Keratinocyte (primary cell): ENCODE data around the gene DCDC2. TPM values are rescaled to one million over a fixed set of nuclear protein-coding genes. Genes with fewer than 3 reads are reported as not detected.

Source experiments
- DNase-seq: peaks from one replicate; pipeline ENCODE4 v3.0.0-alpha.2; 2011; ENCODE audit warnings: low read depth, missing footprints, low spot score
- FAIRE-seq: peaks from 2 replicates; lab custom pipeline; 2011; peaks lifted over from hg19 to GRCh38; lab: Jason Lieb, UNC
- H2AFZ ChIP-seq: 2 replicates; pipeline ENCODE4 v1.6.0; 2012; ENCODE audit warnings: low read length, control low read depth, inconsistent platforms; ENCODE audit not compliant: control insufficient read depth
- H3K27ac ChIP-seq: 2 replicates; pipeline ENCODE4 v1.5.1; 2011; ENCODE audit warnings: low read length; ENCODE audit not compliant: control insufficient read depth, insufficient read depth
- H3K27me3 ChIP-seq: 3 replicates; pipeline ENCODE4 v1.6.0; 2011; ENCODE audit warnings: low read length; ENCODE audit not compliant: control insufficient read depth, insufficient read depth; ENCODE audit errors: extremely low read depth
- H3K36me3 ChIP-seq, 2 experiments: 2 replicates in 1 of 2; 3 replicates in 1 of 2; pipeline ENCODE4 v1.5.1; 2011; ENCODE audit warnings: low read length in 2 of 2, mild to moderate bottlenecking in 1 of 2; ENCODE audit not compliant: control insufficient read depth in 2 of 2, insufficient read depth in 2 of 2; ENCODE audit errors: extremely low read depth in 1 of 2
- H3K4me1 ChIP-seq: 3 replicates; pipeline ENCODE4 v1.5.1; 2011; ENCODE audit warnings: low read length; ENCODE audit not compliant: control insufficient read depth, insufficient read depth; ENCODE audit errors: extremely low read depth
- H3K4me2 ChIP-seq: 3 replicates; pipeline ENCODE4 v1.6.0; 2011; ENCODE audit warnings: low read depth, low read length; ENCODE audit not compliant: control insufficient read depth, insufficient read depth; ENCODE audit errors: extremely low read depth
- H3K4me3 ChIP-seq, 3 experiments: fragments of 200-600 bp in 1 of 3; sonication (generic) in 1 of 3; 2 replicates in 2 of 3; 3 replicates in 1 of 3; pipeline ENCODE4 v1.5.1; 2011 to 2016; ENCODE audit warnings: low read length in 3 of 3, mild to moderate bottlenecking in 3 of 3, control low read depth in 2 of 3, inconsistent platforms in 1 of 3, low read depth in 1 of 3, mixed read lengths in 1 of 3, mixed run types in 1 of 3, moderate library complexity in 1 of 3; ENCODE audit not compliant: control insufficient read depth in 2 of 3, insufficient read depth in 2 of 3; ENCODE audit errors: extremely low read depth in 1 of 3
- H3K79me2 ChIP-seq: 2 replicates; pipeline ENCODE4 v1.6.0; 2012; ENCODE audit warnings: low read length; ENCODE audit not compliant: control insufficient read depth, insufficient read depth
- H3K9ac ChIP-seq: 3 replicates; pipeline ENCODE4 v1.6.0; 2011; ENCODE audit warnings: low read length; ENCODE audit not compliant: control insufficient read depth, insufficient read depth; ENCODE audit errors: extremely low read depth
- H3K9me1 ChIP-seq: 3 replicates; pipeline ENCODE4 v1.6.0; 2011; ENCODE audit warnings: low read length; ENCODE audit not compliant: control insufficient read depth, insufficient read depth; ENCODE audit errors: extremely low read depth
- H3K9me3 ChIP-seq: 2 replicates; pipeline ENCODE4 v1.5.1; 2012; ENCODE audit warnings: low read depth, low read length; ENCODE audit not compliant: control insufficient read depth
- H4K20me1 ChIP-seq: 3 replicates; pipeline ENCODE4 v1.6.0; 2011; ENCODE audit warnings: low read length; ENCODE audit not compliant: control insufficient read depth, insufficient read depth; ENCODE audit errors: extremely low read depth
- EZH2 ChIP-seq: IDR thresholded peaks from one replicate; pipeline ENCODE4 v1.6.1; 2012; ENCODE audit warnings: inconsistent platforms, mild to moderate bottlenecking, low read length, moderate library complexity
- dilution Hi-C: fragments of 300-500 bp; cut with MboI; formaldehyde crosslinking; loops from one replicate; pipeline ENCODE4 v1.7.0; 2020; ENCODE audit warnings: low sequenced_read_pairs; ENCODE audit not compliant: extremely low pct_ligation_motif_present
- polyA plus RNA-seq, 5 experiments: library from polyadenylated mRNA; depleted of rRNA in 3 of 5; stranded (reverse) in 3 of 5; stranded (forward) in 1 of 5; unstranded in 1 of 5; fragments of >200 nt; gene quantifications; 1 replicate in 1 of 5; 2 replicates in 3 of 5; 3 replicates in 1 of 5; pipeline versions ENCODE4 v1.2.1 to v1.2.3, GENCODE V29; 2011 to 2012; ENCODE audit warnings: missing spikeins in 2 of 5, low read depth in 1 of 5, low replicate concordance in 1 of 5
- TF ChIP-seq, protein P1 (sequence below), 3 experiments: IDR thresholded peaks in 1 of 3; conservative IDR thresholded peaks in 1 of 3; optimal IDR thresholded peaks in 1 of 3; 2 replicates in 2 of 3; 3 replicates in 1 of 3; pipeline versions ENCODE3 to v1.5.1; 2011; ENCODE audit warnings: low read length in 3 of 3, mild to moderate bottlenecking in 3 of 3, moderate library complexity in 2 of 3, control low read depth in 1 of 3, inconsistent platforms in 1 of 3; ENCODE audit not compliant: insufficient read depth in 2 of 3; ENCODE audit errors: extremely low read depth in 1 of 3

The DCDC2 gene
- polyA plus RNA-seq, 1 donor (not counting 4 experiments of a cell fraction or from before 2014, with no cell fraction given): 0.10 TPM

DNA sequence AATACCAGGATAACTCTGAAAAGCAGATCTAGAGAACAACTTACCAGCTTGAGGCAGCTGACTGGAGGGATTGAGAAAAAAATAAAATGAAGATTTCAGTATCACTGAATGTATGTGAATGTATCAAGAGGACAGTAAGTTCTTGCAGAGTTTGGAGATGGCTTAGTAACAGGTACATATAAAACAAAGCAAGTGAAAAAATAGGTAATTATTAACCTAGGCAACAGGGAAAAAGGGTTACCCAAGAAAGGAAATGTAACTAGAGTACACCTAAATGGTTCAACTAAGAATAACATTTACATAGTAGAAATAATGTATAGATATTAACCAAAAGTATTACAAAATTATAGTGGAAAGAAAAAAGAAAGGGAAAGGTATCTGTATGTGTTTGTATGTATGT is 164.5 kb downstream of the DCDC2 start:
- H3K36me3 ChIP-seq: no peaks in the 10 kb centered on the region
- no peak overlapping the region for H3K4me2 ChIP-seq
- dilution Hi-C loops: no loop called here
- DNase-seq (no peak), FAIRE-seq (no peak)
- no peaks in the 10 kb centered on the region for H3K79me2 ChIP-seq
- no peak overlapping the region for H3K27ac ChIP-seq
- no peaks in the 10 kb centered on the region for H3K9me3 ChIP-seq
- no peaks in the 10 kb centered on the region for H3K4me1 ChIP-seq
- H3K4me3 ChIP-seq: no peak overlapping the region
- no peaks in the 10 kb centered on the region for H4K20me1 ChIP-seq
- no peak overlapping the region for H2AFZ ChIP-seq
- TF ChIP-seq, protein P1, sequence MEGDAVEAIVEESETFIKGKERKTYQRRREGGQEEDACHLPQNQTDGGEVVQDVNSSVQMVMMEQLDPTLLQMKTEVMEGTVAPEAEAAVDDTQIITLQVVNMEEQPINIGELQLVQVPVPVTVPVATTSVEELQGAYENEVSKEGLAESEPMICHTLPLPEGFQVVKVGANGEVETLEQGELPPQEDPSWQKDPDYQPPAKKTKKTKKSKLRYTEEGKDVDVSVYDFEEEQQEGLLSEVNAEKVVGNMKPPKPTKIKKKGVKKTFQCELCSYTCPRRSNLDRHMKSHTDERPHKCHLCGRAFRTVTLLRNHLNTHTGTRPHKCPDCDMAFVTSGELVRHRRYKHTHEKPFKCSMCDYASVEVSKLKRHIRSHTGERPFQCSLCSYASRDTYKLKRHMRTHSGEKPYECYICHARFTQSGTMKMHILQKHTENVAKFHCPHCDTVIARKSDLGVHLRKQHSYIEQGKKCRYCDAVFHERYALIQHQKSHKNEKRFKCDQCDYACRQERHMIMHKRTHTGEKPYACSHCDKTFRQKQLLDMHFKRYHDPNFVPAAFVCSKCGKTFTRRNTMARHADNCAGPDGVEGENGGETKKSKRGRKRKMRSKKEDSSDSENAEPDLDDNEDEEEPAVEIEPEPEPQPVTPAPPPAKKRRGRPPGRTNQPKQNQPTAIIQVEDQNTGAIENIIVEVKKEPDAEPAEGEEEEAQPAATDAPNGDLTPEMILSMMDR (optimal IDR thresholded peaks at IDR 0.05 in 1 of 3, IDR thresholded peaks at IDR 0.05 in 1 of 3, conservative IDR thresholded peaks at IDR 0.05 in 1 of 3; ENCODE audit: extremely low read depth in 1 of 3, insufficient read depth in 2 of 3, low read length in 3 of 3): no peak
- TF ChIP-seq EZH2: no peak
- no peak overlapping the region for H3K9ac ChIP-seq
- H3K27me3 ChIP-seq: no peaks in the 10 kb centered on the region
- no peaks in the 10 kb centered on the region for H3K9me1 ChIP-seq

DNA sequence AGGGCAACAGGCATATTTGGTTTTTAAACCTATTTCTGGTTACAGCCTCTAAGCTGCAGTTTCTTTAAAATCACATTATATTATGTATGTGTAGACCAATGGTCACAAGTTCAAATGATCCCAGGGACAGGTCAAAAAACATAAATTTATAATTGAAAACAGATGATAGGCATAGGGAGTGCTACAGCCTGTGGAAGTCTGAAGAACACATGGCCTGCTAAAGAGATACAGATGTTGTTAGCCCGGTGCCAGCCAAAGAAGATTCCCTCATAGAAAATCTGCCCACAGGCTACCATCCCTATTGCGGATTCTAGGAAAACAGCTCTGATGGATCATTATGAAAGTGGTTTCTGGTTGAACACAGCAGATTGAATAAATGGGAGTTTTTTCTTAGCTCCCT is 166.5 kb downstream of the DCDC2 start:
- Histone ChIP-seq H3K4me3 (no peak overlapping the region), H3K4me1 (no peaks in the 10 kb centered on the region), H3K9me3 (no peaks in the 10 kb centered on the region), H3K4me2 (no peak overlapping the region), H3K27me3 (no peaks in the 10 kb centered on the region), H3K79me2 (no peaks in the 10 kb centered on the region), H3K36me3 (no peaks in the 10 kb centered on the region), H4K20me1 (no peaks in the 10 kb centered on the region), H3K9me1 (no peaks in the 10 kb centered on the region), H3K9ac (no peak overlapping the region), H2AFZ (no peak overlapping the region), H3K27ac (no peak overlapping the region)
- DNase-seq: no peak
- FAIRE-seq: no peak
- dilution Hi-C loops: no loop called here
- TF ChIP-seq, protein P1 (optimal IDR thresholded peaks at IDR 0.05 in 1 of 3, IDR thresholded peaks at IDR 0.05 in 1 of 3, conservative IDR thresholded peaks at IDR 0.05 in 1 of 3; ENCODE audit: extremely low read depth in 1 of 3, insufficient read depth in 2 of 3, low read length in 3 of 3): no peak
- TF ChIP-seq EZH2: no peak
